MCF 10A (cell line): ENCODE results near the gene DOC2A. TPM values are rescaled to one million over a fixed set of nuclear protein-coding genes. Genes with fewer than 3 reads are reported as not detected.
"Not testable (repeated sequence)": the region's sequence is repeated elsewhere in the genome, so short reads cannot be mapped to it uniquely, and the experiment has no call there.

ENCODE experiments used
- BruUV-seq: library from RNA; stranded (reverse); fragments of 400-500 nt; replicated peaks from 2 replicates; lab custom pipeline; 2021; lab: Mats Ljungman, UMichigan
- CTCF ChIA-PET: fragments of 300-600 bp; sonication (Branson Sonifier 250); formaldehyde crosslinking; extraction: SDS; loops from one replicate; lab custom pipeline; 2021; ENCODE audit warnings: antibody characterized with exemption, inconsistent platforms; lab: Yijun Ruan, JAX
- POLR2A ChIA-PET: fragments of 300-600, 350-650 bp; sonication (Branson Sonifier 250); formaldehyde crosslinking; extraction: SDS; loops from one replicate; lab custom pipeline; 2020; ENCODE audit warnings: antibody characterized with exemption, inconsistent platforms; lab: Yijun Ruan, JAX
- DNase-seq: peaks from one replicate; pipeline ENCODE4 v3.0.0-alpha.2; 2018; ENCODE audit not compliant: unreplicated experiment
- H3K27ac Mint-ChIP-seq: one replicate; pipeline ENCODE4 v1.8.0; 2022; ENCODE audit warnings: mild to moderate bottlenecking, low read depth, mixed read lengths; ENCODE audit not compliant: unreplicated experiment
- H3K27me3 Mint-ChIP-seq: one replicate; pipeline ENCODE4 v1.8.0; 2022; ENCODE audit warnings: mixed read lengths; ENCODE audit not compliant: insufficient read depth, unreplicated experiment
- H3K36me3 Mint-ChIP-seq: one replicate; pipeline ENCODE4 v1.8.0; 2022; ENCODE audit warnings: mild to moderate bottlenecking, moderate library complexity, mixed read lengths; ENCODE audit not compliant: insufficient read depth, unreplicated experiment
- H3K4me1 Mint-ChIP-seq: one replicate; pipeline ENCODE4 v1.8.0; 2022; ENCODE audit warnings: mixed read lengths; ENCODE audit not compliant: insufficient read depth, unreplicated experiment
- H3K4me3 Mint-ChIP-seq: one replicate; pipeline ENCODE4 v1.8.0; 2022; ENCODE audit warnings: mild to moderate bottlenecking, moderate library complexity, mixed read lengths; ENCODE audit not compliant: unreplicated experiment
- H3K9me3 Mint-ChIP-seq: one replicate; pipeline ENCODE4 v1.8.0; 2022; ENCODE audit warnings: mixed read lengths; ENCODE audit not compliant: unreplicated experiment
- intact Hi-C: fragments of 100-400 bp; cut with micrococcal nuclease; formaldehyde crosslinking; loops from 2 replicates; pipeline ENCODE4 v1.14.1; 2022
- total RNA-seq: library from RNA; stranded (reverse); gene quantifications from 2 replicates; pipeline ENCODE4 v1.2.3, GENCODE V29; 2022
- TF ChIP-seq, protein P1 (sequence below): fragments of 200-600 bp; IDR thresholded peaks from one replicate; pipeline ENCODE4 v1.8.0; 2022; ENCODE audit warnings: antibody characterized with exemption, mild to moderate bottlenecking; ENCODE audit not compliant: unreplicated experiment

Gene DOC2A
- total RNA-seq, 1 experiment from 2014 or later: 1.2 TPM

DNA sequence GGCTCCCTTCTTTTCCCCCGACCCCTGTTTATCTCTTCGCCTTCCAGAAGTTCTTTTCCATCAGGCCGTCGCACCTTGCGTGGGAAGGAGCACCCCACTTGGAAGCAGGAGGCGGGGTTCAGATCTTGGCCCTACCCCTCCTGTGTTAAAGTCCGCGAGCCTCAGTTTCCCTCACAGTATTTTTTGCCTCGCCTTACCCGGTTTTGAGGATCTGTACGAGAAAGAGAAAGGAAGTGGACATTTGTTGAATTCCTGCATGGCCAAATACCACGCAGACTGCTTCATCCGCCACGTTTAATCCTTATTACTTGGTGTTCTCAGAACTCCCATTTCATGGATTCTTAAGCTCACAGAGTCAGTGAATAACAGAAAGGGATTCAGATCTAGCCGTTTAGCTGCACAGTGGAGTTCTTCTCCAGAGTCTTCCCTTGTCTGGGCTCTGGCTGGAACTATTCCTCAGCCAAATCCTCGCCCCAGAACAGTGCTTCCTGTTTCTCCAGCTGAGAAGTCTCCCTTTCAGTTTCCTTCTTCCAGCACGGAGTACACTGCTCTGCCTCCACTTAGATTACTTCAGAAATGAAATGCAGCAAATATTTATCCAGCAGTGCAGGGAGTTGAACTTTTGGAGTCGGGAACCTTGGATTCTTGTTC, 48.4 kb downstream of the DOC2A start:
- peaks cover 16% of the 10 kb centered on the region for H3K4me1 Mint-ChIP-seq
- H3K4me3 Mint-ChIP-seq: peak overlapping the region; percentile 89
- POLR2A ChIA-PET: interaction anchor here (0.6 to 3.8 kb wide), 19 partner anchors 9 to 283 kb away, joined by 3 to 75 read pairs (median 4); partner anchors contain the start of genes ALDOA, ASPHD1, CDIPT and HIRIP3
- CTCF ChIA-PET: interaction anchor here (1.1 to 3.2 kb wide), 6 partner anchors 18 to 155 kb away, joined by 3 to 25 read pairs (median 4); partner anchors contain the start of gene KCTD13
- no peaks in the 10 kb centered on the region for H3K27me3 Mint-ChIP-seq
- intact Hi-C loops: no loop called here
- peak; percentile 19 for DNase-seq
- no peaks in the 10 kb centered on the region for H3K9me3 Mint-ChIP-seq
- peaks cover 14% of the 10 kb centered on the region for H3K36me3 Mint-ChIP-seq
- H3K27ac Mint-ChIP-seq: peak overlapping the region; percentile 77
- TF ChIP-seq, protein P1, sequence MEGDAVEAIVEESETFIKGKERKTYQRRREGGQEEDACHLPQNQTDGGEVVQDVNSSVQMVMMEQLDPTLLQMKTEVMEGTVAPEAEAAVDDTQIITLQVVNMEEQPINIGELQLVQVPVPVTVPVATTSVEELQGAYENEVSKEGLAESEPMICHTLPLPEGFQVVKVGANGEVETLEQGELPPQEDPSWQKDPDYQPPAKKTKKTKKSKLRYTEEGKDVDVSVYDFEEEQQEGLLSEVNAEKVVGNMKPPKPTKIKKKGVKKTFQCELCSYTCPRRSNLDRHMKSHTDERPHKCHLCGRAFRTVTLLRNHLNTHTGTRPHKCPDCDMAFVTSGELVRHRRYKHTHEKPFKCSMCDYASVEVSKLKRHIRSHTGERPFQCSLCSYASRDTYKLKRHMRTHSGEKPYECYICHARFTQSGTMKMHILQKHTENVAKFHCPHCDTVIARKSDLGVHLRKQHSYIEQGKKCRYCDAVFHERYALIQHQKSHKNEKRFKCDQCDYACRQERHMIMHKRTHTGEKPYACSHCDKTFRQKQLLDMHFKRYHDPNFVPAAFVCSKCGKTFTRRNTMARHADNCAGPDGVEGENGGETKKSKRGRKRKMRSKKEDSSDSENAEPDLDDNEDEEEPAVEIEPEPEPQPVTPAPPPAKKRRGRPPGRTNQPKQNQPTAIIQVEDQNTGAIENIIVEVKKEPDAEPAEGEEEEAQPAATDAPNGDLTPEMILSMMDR: no peak
- TSS peak; percentile 59 for BruUV-seq

DNA sequence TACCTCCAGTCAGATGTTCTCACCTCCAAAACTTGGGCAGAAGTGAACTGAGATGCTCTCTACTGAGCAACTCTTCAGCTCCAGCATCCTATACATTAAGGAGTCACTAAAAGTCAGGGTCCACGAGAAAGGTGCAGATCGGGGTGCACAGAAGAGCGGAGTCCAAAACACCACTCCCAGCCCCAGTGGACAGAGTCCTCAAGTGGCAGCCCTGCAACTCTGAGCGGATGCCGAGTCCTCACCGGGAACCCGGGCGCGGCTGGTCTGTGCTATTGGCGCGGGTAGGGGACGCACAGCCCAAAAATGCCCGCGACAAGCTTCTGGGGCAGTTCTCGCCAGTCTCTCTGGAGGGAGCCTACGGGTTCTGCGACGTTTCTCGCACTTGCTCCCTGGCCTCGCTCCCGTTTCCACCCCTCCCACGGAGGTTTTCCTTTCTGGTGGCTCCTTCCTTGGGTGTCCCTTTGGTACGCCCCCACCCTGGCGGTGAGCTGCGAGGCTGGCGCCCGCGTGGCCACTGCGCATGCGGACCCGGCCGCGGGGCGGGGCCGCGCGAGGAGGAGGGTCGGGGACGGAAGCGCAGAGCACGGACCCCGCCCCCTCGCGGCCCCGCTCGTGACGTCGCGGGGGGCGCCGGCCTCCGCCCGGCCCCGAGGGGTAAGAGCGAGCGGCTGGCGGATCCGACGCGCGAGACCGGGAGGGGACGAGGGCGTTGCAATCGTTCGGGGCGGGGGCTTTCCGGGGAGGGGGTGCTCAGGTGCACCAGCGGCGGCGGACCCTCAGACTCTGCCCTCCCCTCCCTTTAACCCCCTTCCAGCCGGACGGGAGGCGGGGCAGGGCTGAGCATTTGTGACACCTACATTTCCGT, 49.1 kb downstream of the DOC2A start, which contains the start of gene TMEM219:
TMEM219 (plus strand) TSS at position 601 of the 865 bp plus-strand sequence. CDS start 1,065 bp downstream, outside the sequence.
- peaks cover 16% of the 10 kb centered on the region for H3K4me1 Mint-ChIP-seq
- TF ChIP-seq, protein P1: peak; percentile 14
- no TSS peak for BruUV-seq
- H3K27ac Mint-ChIP-seq: peak within 1 kb of the TSS; percentile 77
- peak within 1 kb of the TSS; percentile 89 for H3K4me3 Mint-ChIP-seq
- H3K36me3 Mint-ChIP-seq: peaks cover 10% of the 10 kb centered on the region
- POLR2A ChIA-PET: interaction anchor here (0.6 to 3.8 kb wide), 21 partner anchors 9 to 1729 kb away, joined by 3 to 75 read pairs (median 4); partner anchors contain the start of genes ALDOA, ASPHD1, CDIPT and HIRIP3
- no peaks in the 10 kb centered on the region for H3K9me3 Mint-ChIP-seq
- CTCF ChIA-PET: interaction anchor here (0.6 to 3.2 kb wide), 12 partner anchors 9 to 896 kb away, joined by 3 to 25 read pairs (median 3); partner anchors contain the start of gene KCTD13
- intact Hi-C loops: loop anchor here (1.0 kb wide), 1 partner anchor 35 kb away; the partner anchor contains the start of gene KCTD13
- peak; percentile 77 for DNase-seq
- no peaks in the 10 kb centered on the region for H3K27me3 Mint-ChIP-seq

DNA sequence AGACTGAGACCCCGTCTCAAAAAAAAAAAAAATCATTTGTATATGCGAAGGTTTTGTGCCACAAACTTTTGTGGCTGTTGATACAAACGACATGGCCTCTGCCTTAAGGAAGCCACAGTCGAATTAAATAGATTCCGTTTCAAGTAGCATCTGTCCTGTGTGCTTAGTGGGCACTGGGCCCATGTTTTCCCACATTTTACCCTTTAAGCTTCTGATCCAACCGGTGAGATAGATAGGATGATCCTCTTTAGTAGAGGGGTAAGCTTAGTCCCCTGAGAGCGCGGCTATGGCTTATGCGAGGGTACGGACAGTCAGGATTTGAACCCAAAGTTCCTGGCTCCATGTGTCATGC, 49.7 kb downstream of the DOC2A start:
- POLR2A ChIA-PET: interaction anchor here (0.6 to 3.8 kb wide), 14 partner anchors 8 to 145 kb away, joined by 3 to 75 read pairs (median 6); partner anchors contain the start of genes ASPHD1, HIRIP3, KCTD13 and MVP
- intact Hi-C loops: loop anchor here (1.0 kb wide), 1 partner anchor 35 kb away; the partner anchor contains the start of gene KCTD13
- TF ChIP-seq, protein P1: no peak
- H3K36me3 Mint-ChIP-seq: peaks cover 10% of the 10 kb centered on the region
- no peaks in the 10 kb centered on the region for H3K27me3 Mint-ChIP-seq
- CTCF ChIA-PET: interaction anchor here (0.6 to 3.2 kb wide), 7 partner anchors 9 to 897 kb away, joined by 3 to 25 read pairs (median 3); no protein-coding TSS in a partner anchor
- no peaks in the 10 kb centered on the region for H3K9me3 Mint-ChIP-seq
- DNase-seq: no peak
- no TSS peak for BruUV-seq
- H3K27ac Mint-ChIP-seq: peak overlapping the region; percentile 31
- H3K4me3 Mint-ChIP-seq: peak overlapping the region; percentile 89
- H3K4me1 Mint-ChIP-seq: peaks cover 16% of the 10 kb centered on the region

DNA sequence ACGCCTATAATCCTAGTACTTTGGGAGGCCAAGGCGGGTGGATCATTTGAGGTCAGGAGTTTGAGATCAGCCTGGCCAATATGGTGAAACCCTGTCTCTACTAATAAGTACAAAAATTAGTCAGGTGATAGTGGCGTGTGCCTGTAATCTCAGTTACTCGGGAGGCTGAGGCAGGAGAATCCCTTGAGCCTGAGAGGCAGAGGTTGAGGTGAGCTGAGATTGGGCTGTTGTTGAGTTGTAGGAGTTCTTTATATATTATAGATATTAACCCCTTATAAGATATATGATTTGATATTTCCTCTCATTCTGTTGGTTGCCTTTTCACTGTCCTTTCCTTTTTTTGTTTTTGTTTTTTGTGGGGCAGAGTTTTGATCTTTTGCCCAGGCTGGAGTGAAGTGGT, 51.0 kb downstream of the DOC2A start:
- peaks cover 16% of the 10 kb centered on the region for H3K4me1 Mint-ChIP-seq
- BruUV-seq, CTCF ChIA-PET, H3K27me3 Mint-ChIP-seq, H3K4me3 Mint-ChIP-seq, H3K9me3 Mint-ChIP-seq, intact Hi-C loops, H3K27ac Mint-ChIP-seq, DNase-seq: not testable (repeated sequence)
- POLR2A ChIA-PET: interaction anchor here (0.7 to 3.8 kb wide), 2 partner anchors 16 to 94 kb away, joined by 3 to 34 read pairs; no protein-coding TSS in a partner anchor
- H3K36me3 Mint-ChIP-seq: peaks cover 10% of the 10 kb centered on the region
